Limb (tissue), 2 donors: ENCODE measurements around the gene SERPINE2.
"Not testable (repeated sequence)": the region's sequence is repeated elsewhere in the genome, so short reads cannot be mapped to it uniquely, and the experiment has no call there.

Experiments
- DNase-seq, 2 donors: peaks; one replicate each; pipeline ENCODE4 v3.0.0-alpha.2; 2016; ENCODE audit errors: extremely low spot score in 2 of 2

SERPINE2 gene

DNA sequence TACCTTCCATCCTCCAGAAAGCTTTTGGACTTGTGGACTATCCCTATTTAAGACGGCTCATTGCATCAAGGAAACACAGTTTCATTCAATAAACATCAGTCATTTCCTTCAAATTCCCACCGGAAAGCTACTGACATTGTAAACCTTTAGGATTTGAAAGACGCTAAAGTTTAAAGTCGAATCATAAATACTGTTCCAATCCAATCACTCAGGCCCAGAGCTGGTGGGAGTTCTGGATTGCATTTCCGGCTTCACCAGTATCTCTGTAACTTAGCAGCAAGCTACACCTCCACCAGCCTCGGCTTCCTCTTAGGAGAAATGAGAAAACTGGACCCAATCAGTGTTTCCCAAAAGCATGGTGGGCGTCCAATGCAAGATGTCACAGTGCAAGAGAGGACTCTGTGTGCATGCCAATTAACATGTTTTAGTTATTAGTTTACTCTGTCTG is 95.5 kb downstream of the SERPINE2 start:
- DNase-seq, result no peak

DNA sequence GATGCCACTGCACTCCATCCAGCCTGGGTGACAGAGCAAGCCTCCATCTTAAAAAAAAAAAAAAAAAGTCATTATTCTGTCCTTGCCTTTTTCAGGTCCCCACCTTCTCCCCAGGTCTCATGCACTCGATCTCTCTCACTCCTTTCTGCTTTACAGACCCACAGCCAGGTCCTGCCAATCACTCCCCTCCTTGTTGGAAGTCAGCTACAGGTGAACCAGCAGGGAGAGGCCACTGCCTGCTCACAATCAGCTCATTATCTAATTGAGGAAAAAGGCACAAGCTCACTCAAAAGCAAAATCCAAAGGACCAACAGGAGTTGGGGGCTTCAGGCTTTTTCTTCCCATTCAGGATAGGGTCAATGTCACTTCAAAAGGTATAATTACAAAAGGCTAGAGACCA is 96.0 kb downstream of the SERPINE2 start:
- no peak for DNase-seq

DNA sequence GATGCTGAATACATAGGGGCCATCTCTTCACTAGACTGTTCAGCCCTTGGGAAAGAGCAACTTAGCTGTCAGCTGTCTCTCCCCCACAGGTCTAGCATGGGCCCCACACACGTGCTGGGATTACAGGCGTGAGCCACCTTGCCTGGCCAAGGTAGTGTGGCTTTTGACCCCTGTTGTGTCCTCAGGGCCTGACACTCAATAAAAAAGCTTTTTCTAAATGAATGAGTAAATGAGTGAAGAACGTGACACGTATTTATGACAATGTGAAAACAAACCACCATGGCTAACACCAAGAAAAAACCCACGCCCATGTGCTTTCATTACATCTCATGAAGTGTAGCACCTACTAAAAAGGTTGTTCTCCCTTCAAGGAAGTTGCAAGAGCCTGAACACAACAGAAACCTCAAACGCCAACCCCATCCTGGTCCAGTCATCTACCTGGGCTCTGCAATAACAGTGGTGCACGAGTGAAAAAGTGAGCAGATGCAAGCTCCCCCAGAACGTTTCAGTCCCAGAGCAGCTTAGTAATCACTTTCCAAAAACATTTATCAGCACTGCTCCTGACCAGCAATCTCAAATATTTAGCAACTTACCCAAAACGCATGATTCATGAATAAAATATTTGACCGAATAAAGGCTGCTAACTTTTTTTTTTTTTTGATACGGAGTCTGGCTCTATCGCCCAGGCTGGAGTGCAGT is 97.4 kb downstream of the SERPINE2 start:
- no peak for DNase-seq

DNA sequence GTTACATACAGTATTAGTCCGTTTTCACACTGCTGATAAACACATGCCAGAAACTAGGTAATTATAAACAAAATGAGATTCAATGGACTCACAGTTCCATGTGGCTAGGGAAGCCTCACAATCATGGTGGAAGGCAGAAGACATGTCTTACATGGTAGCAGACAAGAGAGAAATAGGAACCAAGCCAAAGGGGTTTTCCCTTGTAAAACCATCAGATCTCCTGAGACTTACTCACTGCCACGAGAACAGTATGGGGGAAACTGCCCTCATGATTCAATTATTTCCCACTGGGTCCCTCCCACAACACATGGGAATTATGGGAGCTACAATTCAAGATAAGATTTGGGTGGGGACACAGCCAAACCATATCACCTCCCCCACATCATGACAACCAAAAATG is 99.6 kb downstream of the SERPINE2 start:
- DNase-seq, result not testable (repeated sequence)

DNA sequence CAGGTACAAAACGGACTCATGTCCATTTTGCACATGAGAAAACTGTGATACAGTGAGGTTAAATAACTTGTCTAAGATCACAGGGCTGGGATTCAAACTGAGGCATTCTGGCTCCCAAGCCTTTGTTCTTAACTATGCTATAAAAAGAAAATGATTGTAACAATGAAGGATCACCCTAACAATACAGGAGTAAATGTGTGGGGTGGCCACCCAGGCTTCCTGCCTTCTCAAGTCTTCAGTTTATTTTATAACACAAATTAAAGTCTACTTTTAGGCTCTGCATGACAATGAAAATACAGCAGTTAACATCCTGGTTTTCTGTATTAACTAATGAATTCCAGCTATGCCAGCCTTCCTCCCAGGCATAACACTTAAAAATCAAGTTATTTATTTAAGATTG is 101.6 kb downstream of the SERPINE2 start:
- DNase-seq, result no peak

DNA sequence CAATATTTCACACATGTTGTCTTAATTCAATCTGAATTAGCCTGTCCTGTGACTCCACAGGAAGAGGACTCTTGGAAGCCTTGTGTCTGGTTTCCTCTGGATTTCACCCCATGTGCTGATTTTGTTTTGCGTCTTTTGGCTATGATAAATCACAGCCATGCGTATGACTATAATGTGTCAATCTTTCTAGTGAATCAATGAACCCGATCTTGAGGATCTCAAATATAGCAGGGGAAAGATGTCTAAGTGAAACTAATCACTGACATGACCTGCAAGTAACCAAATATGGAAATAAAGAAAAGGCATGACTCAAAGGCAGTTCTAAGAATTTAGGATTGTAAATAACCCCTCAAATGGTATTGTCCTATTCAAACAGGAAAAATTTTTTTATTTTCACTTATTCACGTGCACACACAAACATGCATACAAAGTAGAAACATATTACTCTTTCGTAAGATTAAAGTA is 102.2 kb downstream of the SERPINE2 start:
- DNase-seq, result no peak

DNA sequence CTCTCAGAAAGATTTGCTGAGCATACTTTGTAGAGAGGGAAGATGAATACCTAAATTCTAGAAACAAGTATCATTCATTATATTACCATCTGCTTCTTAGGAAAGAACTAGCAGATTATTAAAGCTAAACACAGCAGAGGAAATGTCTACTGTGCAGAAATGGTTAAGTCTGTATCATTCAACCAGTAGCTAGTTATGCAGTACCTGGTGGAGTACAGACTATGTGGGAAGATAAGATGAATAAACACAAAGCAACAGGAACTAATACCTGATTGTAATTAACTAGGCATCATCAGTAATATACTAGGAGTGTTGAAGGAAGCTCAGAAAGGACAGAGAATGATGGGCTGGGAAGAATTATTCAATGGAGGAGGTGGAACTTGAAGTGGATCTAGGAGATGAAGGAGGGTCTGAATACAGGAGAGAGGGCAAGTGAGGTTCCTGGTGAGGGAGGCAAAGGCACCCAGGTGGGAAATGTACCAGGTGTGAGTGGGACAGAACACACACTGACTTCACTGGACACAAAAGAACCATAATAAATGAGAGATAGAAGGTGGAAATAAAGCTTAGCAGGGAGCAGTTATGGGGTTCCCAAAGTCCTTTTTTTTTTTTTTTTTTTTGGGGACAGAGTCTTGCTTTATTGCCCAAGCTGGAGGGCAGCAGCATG is 103.5 kb downstream of the SERPINE2 start:
- DNase-seq, result no peak

DNA sequence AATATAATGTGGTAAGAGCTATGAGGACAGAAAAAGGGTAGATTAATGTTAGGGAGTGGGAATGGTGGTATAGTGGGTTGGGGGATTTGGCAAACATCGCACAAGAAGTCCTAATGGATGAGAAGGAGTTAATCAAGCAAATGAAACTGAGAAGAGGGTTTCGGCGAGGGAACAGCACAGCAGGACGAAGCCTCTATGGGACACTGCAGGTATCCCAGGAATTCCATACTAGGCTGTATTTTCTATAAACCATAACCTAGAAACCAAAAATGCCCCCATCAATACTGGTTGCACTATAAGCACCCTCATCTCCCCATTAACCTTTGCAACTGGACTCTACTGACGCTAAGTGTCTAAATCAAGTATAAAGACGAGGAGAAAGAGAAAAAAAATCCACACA is 104.2 kb downstream of the SERPINE2 start:
- no peak for DNase-seq

DNA sequence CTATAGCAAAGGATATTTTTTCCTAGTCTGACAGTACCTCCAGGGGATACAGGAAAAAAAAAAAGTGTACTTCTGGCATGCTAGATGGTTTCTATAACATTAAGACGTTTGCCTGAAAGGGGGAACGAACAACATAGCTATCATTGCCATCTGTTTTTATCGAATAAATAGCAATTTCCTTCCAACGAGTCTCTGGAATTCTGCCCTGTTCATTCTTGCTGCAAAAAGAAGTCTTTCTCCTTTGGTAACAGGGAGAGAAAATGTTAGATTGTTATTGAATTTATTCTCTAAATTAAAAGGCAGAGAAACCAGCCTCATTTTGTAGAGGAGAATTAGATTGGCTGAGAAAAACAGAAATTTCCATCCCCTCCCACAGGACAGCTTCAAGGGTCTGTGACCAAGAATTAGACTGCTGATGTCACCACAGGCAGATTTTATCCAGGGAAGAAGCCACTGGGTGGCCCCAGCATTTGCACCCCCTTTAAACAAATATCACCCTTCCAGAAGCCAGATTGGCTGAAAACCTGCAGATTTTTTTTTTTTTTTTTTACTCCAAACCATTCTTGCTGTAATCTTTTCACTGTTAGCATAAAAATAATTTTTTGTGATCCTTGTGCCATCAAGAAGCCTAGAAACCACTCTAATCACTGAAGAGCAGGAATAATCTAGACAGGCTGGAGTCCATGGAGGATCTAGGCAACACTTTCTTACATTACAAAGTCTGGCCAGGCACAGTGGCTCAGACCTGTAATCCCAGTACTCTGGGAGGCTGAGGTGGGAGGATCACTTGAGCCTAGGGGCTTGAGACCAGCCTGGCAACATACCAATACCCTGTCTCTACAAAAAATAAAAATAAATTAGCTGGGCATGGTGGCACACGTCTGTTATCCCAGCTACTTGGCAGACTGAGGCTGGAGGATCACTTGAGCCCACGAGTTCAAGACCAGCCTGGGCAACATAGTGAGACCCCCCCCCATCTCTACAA is 106.0 kb downstream of the SERPINE2 start:
- no peak for DNase-seq

DNA sequence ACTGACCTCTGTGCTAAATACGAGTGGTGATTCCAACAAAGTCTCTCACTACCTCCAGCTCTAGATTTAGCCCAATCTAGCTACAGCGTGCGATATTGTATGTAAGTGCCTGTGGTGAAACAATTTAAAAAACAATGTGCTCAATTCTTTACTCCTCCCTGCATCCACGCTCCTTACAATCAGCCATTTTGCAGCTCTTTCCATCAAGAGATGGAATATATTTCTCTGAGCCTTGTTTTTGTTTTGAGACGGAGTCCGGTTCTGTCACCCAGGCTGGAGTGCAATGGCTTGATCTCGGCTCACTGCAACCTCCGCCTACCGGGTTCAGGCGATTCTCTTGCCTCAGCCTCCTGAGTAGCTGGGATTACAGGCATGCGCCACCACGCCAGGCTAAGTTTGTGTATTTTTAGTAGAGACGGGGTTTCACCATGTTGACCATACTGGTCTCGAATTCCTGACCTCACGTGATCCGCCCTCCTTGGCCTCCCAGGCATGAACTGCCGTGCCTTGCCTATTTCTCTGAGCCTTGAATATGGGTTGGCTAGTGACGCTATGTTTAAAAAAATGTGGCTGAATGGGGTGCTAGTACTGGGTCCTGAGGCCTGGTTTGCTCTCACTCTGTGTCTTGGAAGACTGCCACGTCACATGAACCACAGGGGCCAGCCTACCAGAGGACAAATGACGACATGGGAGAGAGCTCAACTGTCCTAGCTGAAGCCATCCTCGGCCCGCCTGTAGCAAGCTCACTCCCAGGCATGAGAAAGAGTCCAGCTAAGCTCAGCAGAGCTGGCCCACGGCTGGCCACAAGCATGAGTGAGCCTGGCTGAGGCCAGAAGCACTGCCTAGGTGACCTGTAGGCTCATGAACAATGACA is 108.7 kb downstream of the SERPINE2 start:
- no peak for DNase-seq

DNA sequence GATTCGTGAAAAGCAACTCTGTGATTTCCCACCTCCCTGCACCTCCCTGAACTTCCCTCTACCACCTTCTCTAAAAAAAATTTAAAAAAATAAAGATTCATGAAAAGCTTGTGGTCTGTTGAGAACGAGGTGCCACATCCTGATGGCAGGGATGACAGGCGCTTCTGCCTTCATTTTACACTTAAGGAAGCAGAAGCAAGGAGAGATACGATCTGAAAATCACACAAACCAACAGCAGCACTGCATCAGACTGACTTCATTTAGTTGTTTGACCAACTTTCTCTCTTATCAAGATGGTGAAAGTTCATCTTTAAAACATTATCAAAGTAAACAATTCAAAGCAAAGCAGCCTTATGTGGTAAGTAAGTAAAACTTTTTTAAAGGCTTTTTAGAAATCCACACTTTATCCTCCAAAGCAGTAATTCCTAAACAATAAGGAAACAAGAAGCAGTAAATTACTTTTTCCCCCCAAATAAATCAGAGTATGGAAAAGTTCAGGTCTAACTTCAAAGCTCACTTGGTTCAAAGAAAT is 109.4 kb downstream of the SERPINE2 start:
- no peak for DNase-seq

DNA sequence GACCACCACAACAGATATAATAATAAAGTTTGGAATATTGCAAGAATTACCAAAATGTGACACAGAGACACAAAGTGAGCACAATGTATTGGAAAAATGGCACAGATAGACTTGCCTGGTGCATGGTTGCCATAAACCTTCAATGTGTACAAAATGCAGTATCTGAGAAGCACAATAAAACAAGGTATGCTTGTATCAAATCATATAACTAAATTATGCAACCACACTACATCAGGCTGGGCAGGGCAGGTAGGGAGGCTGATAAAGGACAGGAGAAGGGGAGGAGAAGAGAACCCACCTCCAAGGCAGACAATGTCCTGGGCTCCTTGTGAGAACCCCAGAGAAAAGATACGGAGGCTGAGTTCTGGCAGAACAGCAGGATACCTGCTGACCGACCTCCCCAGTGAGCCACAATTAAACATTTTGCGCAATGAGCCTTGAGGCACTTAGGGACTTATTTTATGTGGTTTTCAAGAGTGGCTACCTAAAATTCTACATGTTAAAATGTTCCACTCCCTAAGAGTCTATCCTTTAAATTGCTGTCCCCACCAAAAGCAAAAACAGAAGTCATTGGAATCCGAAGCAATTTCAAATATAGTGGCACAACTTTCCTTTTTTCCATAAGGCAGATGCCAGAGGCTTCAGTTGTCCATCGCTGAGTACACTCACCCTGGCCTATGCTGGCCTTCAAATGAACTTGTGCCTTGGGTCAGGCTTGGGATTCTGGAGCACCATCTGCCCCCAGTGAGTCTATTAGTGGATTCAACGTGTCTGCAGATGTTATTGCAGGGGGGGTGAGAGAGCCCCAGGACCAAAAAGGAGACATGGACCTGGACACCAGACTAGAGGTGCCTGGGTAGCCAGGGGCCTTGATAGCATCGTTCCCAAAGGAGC is 110.7 kb downstream of the SERPINE2 start:
- no peak for DNase-seq

DNA sequence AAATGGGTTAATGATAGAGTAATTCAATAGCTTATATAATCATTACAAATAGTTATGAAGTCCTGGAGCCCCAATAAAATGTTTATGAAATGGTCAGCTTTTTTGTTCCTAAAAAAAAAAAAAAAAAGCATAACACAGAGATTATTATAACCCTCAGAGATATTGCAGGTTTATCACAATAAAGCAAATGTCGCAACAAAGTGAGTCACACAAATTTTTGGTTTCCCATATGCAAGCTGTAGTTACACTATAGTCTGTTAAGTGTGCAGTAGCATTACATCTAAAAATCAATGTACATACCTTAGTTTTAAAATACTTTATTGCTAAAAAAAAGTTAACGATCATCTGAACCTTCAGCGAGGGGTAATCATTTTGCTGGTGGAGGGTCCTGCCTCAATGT is 114.0 kb downstream of the SERPINE2 start:
- no peak for DNase-seq
